Activated naive CD8-positive, alpha-beta T cell treated with anti-CD3 and anti-CD28 coated beads, Interleukin-2, amount 10 ng/mL, durations not matched to agents 7 days and 5 days (primary cell): ENCODE data around the gene CDC42SE1. TPM values are rescaled to one million over a fixed set of nuclear protein-coding genes. Genes with fewer than 3 reads are reported as not detected.
A peak's percentile ranks its signal among the peaks of the same experiment; 100 is the strongest.
"Not testable (repeated sequence)": the region's sequence is repeated elsewhere in the genome, so short reads cannot be mapped to it uniquely, and the experiment has no call there.

Source experiments
- ATAC-seq: fragments of 150-1000 bp; cut with Tn5 transposase; one replicate; pipeline ENCODE4 v1.10.0; 2021; ENCODE audit warnings: low read depth, moderate library complexity
- POLR2A ChIA-PET: fragments of 350-600 bp; sonication (Branson Sonifier 250); formaldehyde crosslinking; loops from one replicate; lab custom pipeline; 2021; ENCODE audit warnings: antibody characterized with exemption; lab: Charles Lee
- DNase-seq: peaks from one replicate; pipeline ENCODE4 v3.0.0; 2021
- H3K27ac Mint-ChIP-seq: one replicate; pipeline ENCODE4 v1.8.0; 2022; ENCODE audit warnings: mild to moderate bottlenecking, mixed read lengths
- H3K27me3 Mint-ChIP-seq: one replicate; pipeline ENCODE4 v1.8.0; 2022; ENCODE audit warnings: mild to moderate bottlenecking, moderate library complexity, mixed read lengths
- H3K36me3 Mint-ChIP-seq: one replicate; pipeline ENCODE4 v1.8.0; 2021; ENCODE audit warnings: mild to moderate bottlenecking, mixed read lengths
- H3K4me1 Mint-ChIP-seq: one replicate; pipeline ENCODE4 v1.8.0; 2021; ENCODE audit warnings: mixed read lengths
- H3K4me3 Mint-ChIP-seq: one replicate; pipeline ENCODE4 v1.8.0; 2022; ENCODE audit warnings: mild to moderate bottlenecking, moderate library complexity, mixed read lengths
- H3K9me3 Mint-ChIP-seq: one replicate; pipeline ENCODE4 v1.8.0; 2021; ENCODE audit warnings: mixed read lengths
- total RNA-seq, 2 experiments: library from RNA; stranded (reverse); gene quantifications; one replicate each; pipeline ENCODE4 v1.2.3, GENCODE V29; 2021

The CDC42SE1 gene
- total RNA-seq = 100 to 1,000 TPM; 282 to 294 TPM

GRCh38 chr1:151059109-151060006, at the start of gene CDC42SE1:
Gene CDC42SE1, minus strand, starts transcription at chr1:151059622. Its CDS starts 3,892 bp downstream, at chr1:151055730.
- Mint-ChIP-seq H3K4me3 (peak within 1 kb of the TSS; percentile 92), H3K27ac (peak within 1 kb of the TSS; percentile 96), H3K4me1 (peaks cover 51% of the 10 kb centered on the region), H3K36me3 (peaks cover 43% of the 10 kb centered on the region), H3K9me3 (no peaks in the 10 kb centered on the region), H3K27me3 (no peaks in the 10 kb centered on the region)
- DNase-seq = peak; percentile 90
- POLR2A ChIA-PET = interaction anchor here (0.7 to 7.0 kb wide), 13 partner anchors 8 to 480 kb away, joined by 3 to 90 read pairs (median 8); partner anchors contain the start of genes C1orf56, GABPB2, MCL1 and MINDY1
- peak; percentile 76 for ATAC-seq

GRCh38 chr1:151108331-151108730, 48.9 kb upstream of the CDC42SE1 start:
- no peak overlapping the region for H3K27ac Mint-ChIP-seq
- H3K4me3 Mint-ChIP-seq = no peak overlapping the region
- ATAC-seq (no peak), DNase-seq (no peak)
- H3K27me3 Mint-ChIP-seq = no peaks in the 10 kb centered on the region
- POLR2A ChIA-PET = no interaction called here
- H3K36me3 Mint-ChIP-seq = peaks cover 2% of the 10 kb centered on the region
- H3K4me1 Mint-ChIP-seq = no peaks in the 10 kb centered on the region
- H3K9me3 Mint-ChIP-seq = no peaks in the 10 kb centered on the region

- DNase-seq (no peak), ATAC-seq (no peak)
- H3K9me3 Mint-ChIP-seq = no peaks in the 10 kb centered on the region
- H3K4me1 Mint-ChIP-seq = no peaks in the 10 kb centered on the region
- no peaks in the 10 kb centered on the region for H3K27me3 Mint-ChIP-seq
- H3K4me3 Mint-ChIP-seq = no peak overlapping the region
- H3K27ac Mint-ChIP-seq = no peak overlapping the region
- H3K36me3 Mint-ChIP-seq = peaks cover 2% of the 10 kb centered on the region
- POLR2A ChIA-PET = no interaction called here
Observed at GRCh38 chr1:151106894-151107293, 47.5 kb upstream of the CDC42SE1 start.

GRCh38 chr1:151104630-151105029, 45.2 kb upstream of the CDC42SE1 start:
- POLR2A ChIA-PET = no interaction called here
- no peaks in the 10 kb centered on the region for H3K9me3 Mint-ChIP-seq
- no peak overlapping the region for H3K27ac Mint-ChIP-seq
- H3K4me3 Mint-ChIP-seq = no peak overlapping the region
- no peaks in the 10 kb centered on the region for H3K36me3 Mint-ChIP-seq
- H3K27me3 Mint-ChIP-seq = no peaks in the 10 kb centered on the region
- H3K4me1 Mint-ChIP-seq = no peaks in the 10 kb centered on the region
- DNase-seq = no peak
- ATAC-seq = no peak

- Mint-ChIP-seq H3K4me3 (no peak overlapping the region), H3K9me3 (no peaks in the 10 kb centered on the region), H3K27ac (no peak overlapping the region), H3K27me3 (no peaks in the 10 kb centered on the region), H3K4me1 (no peaks in the 10 kb centered on the region), H3K36me3 (peaks cover 2% of the 10 kb centered on the region)
- DNase-seq (no peak), ATAC-seq (no peak)
- POLR2A ChIA-PET = interaction anchor here (0.7 to 2.1 kb wide), 2 partner anchors 56 to 59 kb away, joined by 5 to 22 read pairs; partner anchors contain the start of gene TNFAIP8L2
Observed at GRCh38 chr1:151098126-151098525, 38.7 kb upstream of the CDC42SE1 start.

- H3K9me3 Mint-ChIP-seq, H3K4me1 Mint-ChIP-seq, H3K4me3 Mint-ChIP-seq, POLR2A ChIA-PET, H3K36me3 Mint-ChIP-seq, DNase-seq, H3K27ac Mint-ChIP-seq, H3K27me3 Mint-ChIP-seq, ATAC-seq: not testable (repeated sequence)
Observed at GRCh38 chr1:151097426-151097825, 38.0 kb upstream of the CDC42SE1 start.

GRCh38 chr1:151085953-151086559, 26.6 kb upstream of the CDC42SE1 start:
- POLR2A ChIA-PET = interaction anchor here (0.6 to 1.1 kb wide), 2 partner anchors 13 to 110 kb away, joined by 3 read pairs; no protein-coding TSS in a partner anchor
- Mint-ChIP-seq H3K9me3 (no peaks in the 10 kb centered on the region), H3K27me3 (no peaks in the 10 kb centered on the region), H3K4me3 (no peak overlapping the region), H3K4me1 (no peaks in the 10 kb centered on the region), H3K36me3 (peaks cover 10% of the 10 kb centered on the region), H3K27ac (no peak overlapping the region)
- ATAC-seq (no peak), DNase-seq (no peak)

- Mint-ChIP-seq H3K27ac (peak overlapping the region; percentile 99), H3K27me3 (no peaks in the 10 kb centered on the region), H3K9me3 (no peaks in the 10 kb centered on the region), H3K4me1 (peaks cover 16% of the 10 kb centered on the region), H3K36me3 (peaks cover 20% of the 10 kb centered on the region), H3K4me3 (peak overlapping the region; percentile 97)
- no peak for DNase-seq
- POLR2A ChIA-PET = interaction anchor here (1.0 to 5.0 kb wide), 4 partner anchors 12 to 118 kb away, joined by 3 to 74 read pairs (median 7); partner anchors contain the start of genes CDC42SE1, MLLT11, TNFAIP8L2 and VPS72
- no peak for ATAC-seq
Observed at GRCh38 chr1:151072224-151072623, 12.8 kb upstream of the CDC42SE1 start.

GRCh38 chr1:151070474-151071276, 11.3 kb upstream of the CDC42SE1 start, which contains the start of gene GABPB2:
Gene GABPB2, plus strand, starts transcription at chr1:151070761. Its CDS starts 17,429 bp downstream, at chr1:151088190.
- Mint-ChIP-seq H3K27me3 (no peaks in the 10 kb centered on the region), H3K9me3 (no peaks in the 10 kb centered on the region), H3K36me3 (peaks cover 24% of the 10 kb centered on the region), H3K27ac (peak within 1 kb of the TSS; percentile 99), H3K4me3 (peak within 1 kb of the TSS; percentile 97), H3K4me1 (peaks cover 16% of the 10 kb centered on the region)
- ATAC-seq (peak; percentile 83), DNase-seq (peak; percentile 92)
- POLR2A ChIA-PET = interaction anchor here (0.6 to 5.0 kb wide), 12 partner anchors 11 to 908 kb away, joined by 3 to 74 read pairs (median 4); partner anchors contain the start of genes C1orf56, CDC42SE1, MLLT11 and TNFAIP8L2

GRCh38 chr1:151069103-151069486, 9.7 kb upstream of the CDC42SE1 start:
- H3K4me3 Mint-ChIP-seq = peak overlapping the region; percentile 97
- peak overlapping the region; percentile 99 for H3K27ac Mint-ChIP-seq
- ATAC-seq (no peak), DNase-seq (no peak)
- H3K9me3 Mint-ChIP-seq = no peaks in the 10 kb centered on the region
- no peaks in the 10 kb centered on the region for H3K27me3 Mint-ChIP-seq
- POLR2A ChIA-PET = interaction anchor here (0.6 to 5.0 kb wide), 3 partner anchors 9 to 22 kb away, joined by 3 to 74 read pairs (median 7); partner anchors contain the start of genes CDC42SE1 and MLLT11
- H3K4me1 Mint-ChIP-seq = peaks cover 16% of the 10 kb centered on the region
- peaks cover 24% of the 10 kb centered on the region for H3K36me3 Mint-ChIP-seq

- ATAC-seq = no peak
- peaks cover 20% of the 10 kb centered on the region for H3K36me3 Mint-ChIP-seq
- H3K27me3 Mint-ChIP-seq = no peaks in the 10 kb centered on the region
- DNase-seq = peak; percentile 5
- no peak overlapping the region for H3K4me3 Mint-ChIP-seq
- H3K4me1 Mint-ChIP-seq = peaks cover 13% of the 10 kb centered on the region
- POLR2A ChIA-PET = interaction anchor here (0.6 to 1.5 kb wide), 3 partner anchors 8 to 103 kb away, joined by 4 to 8 read pairs (median 5); partner anchors contain the start of gene CDC42SE1
- no peak overlapping the region for H3K27ac Mint-ChIP-seq
- H3K9me3 Mint-ChIP-seq = no peaks in the 10 kb centered on the region
Observed at GRCh38 chr1:151067185-151067584, 7.8 kb upstream of the CDC42SE1 start.

GRCh38 chr1:151065089-151065645, 5.7 kb upstream of the CDC42SE1 start:
- no peaks in the 10 kb centered on the region for H3K9me3 Mint-ChIP-seq
- H3K27ac Mint-ChIP-seq = no peak overlapping the region
- peaks cover 19% of the 10 kb centered on the region for H3K36me3 Mint-ChIP-seq
- H3K4me3 Mint-ChIP-seq = no peak overlapping the region
- ATAC-seq (no peak), DNase-seq (no peak)
- POLR2A ChIA-PET = interaction anchor here (0.6 kb wide), 1 partner anchor 41 kb away, joined by 3 read pairs; no protein-coding TSS in a partner anchor
- no peaks in the 10 kb centered on the region for H3K27me3 Mint-ChIP-seq
- peaks cover 20% of the 10 kb centered on the region for H3K4me1 Mint-ChIP-seq
